GM12873 (cell line): ENCODE results near the gene TMEM131.

Experiments used
- TF ChIP-seq, protein P1 (sequence below): IDR thresholded peaks from 2 replicates; pipeline ENCODE4 v1.5.1; 2012; ENCODE audit warnings: low read depth, mild to moderate bottlenecking, moderate library complexity, low read length, control low read depth; ENCODE audit not compliant: insufficient read depth; ENCODE audit errors: missing control alignments

TMEM131 gene

DNA sequence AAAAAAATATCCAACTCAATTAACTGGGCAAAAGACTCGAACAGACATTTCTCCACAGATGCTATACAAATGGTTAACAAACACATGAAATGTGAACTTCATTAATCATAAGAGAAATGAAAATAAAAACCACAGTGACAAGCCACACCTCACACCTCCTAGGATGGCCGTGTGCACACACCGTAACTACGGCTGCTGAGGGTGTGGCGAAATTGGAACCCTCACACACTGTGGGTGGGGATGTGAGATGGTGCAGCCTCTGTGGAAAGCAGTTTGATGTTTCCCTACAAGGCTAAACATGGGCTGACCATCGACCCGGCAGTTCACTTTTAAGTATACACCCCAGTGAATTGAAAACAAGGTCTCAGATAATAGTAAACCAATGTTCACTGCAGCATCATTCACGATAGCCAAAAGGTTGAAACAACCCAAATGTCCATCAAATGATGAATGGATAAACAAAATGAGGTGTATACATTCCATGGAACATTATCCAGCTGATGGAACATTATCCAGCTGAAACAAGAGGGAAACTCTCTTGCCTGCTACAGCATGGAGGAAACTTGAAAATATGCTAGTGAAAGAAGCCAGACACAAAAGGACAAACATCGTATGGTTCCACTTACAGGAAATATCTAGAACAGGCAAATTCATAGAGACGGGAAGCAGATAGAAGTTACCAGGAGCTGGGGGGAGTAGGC lies 250.1 kb downstream of the TMEM131 start:
- TF ChIP-seq, protein P1, sequence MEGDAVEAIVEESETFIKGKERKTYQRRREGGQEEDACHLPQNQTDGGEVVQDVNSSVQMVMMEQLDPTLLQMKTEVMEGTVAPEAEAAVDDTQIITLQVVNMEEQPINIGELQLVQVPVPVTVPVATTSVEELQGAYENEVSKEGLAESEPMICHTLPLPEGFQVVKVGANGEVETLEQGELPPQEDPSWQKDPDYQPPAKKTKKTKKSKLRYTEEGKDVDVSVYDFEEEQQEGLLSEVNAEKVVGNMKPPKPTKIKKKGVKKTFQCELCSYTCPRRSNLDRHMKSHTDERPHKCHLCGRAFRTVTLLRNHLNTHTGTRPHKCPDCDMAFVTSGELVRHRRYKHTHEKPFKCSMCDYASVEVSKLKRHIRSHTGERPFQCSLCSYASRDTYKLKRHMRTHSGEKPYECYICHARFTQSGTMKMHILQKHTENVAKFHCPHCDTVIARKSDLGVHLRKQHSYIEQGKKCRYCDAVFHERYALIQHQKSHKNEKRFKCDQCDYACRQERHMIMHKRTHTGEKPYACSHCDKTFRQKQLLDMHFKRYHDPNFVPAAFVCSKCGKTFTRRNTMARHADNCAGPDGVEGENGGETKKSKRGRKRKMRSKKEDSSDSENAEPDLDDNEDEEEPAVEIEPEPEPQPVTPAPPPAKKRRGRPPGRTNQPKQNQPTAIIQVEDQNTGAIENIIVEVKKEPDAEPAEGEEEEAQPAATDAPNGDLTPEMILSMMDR = no peak

DNA sequence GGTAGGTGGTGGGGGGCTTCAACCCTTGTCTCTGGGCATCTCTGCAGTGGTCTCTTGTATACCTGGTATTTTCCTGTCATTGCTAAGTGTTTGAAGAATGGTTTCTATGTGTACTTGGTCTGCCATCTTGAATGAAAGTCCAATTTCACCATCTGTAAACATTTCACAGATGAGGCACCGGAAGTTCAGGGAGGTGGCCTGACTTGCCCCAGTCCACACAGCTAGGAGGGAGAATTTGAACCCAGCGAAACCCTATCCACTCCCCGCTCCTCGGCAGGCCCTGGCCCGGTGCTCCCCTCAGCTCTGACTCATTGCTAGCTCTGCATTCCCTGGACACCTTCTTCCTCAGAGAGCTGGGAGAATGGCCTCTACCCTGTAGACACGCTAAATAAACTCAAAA lies 251.8 kb downstream of the TMEM131 start:
- TF ChIP-seq, protein P1 = no peak

DNA sequence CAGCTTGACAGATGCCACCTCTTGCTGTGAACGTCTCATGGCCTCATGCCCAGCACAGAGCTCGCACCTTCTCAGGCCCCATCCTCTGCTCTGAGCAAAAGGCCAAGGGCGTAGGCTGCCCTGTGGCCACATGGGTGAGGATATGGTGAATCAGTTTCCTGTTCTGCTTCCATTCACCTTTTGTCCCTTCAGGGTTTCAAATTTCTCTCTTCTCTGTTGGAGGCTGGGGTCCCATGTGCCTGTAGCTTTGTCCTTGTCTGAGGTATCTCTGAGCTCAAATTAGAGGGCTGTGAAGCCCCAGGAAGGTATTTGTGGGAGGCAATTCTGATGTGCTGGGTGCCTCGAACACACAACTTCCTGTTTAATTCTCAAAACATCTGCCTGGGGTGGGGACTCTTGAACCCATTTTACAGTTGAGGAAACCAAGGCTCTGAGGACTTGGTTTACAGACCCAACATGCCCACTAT lies 253.3 kb downstream of the TMEM131 start:
- TF ChIP-seq, protein P1 = no peak

DNA sequence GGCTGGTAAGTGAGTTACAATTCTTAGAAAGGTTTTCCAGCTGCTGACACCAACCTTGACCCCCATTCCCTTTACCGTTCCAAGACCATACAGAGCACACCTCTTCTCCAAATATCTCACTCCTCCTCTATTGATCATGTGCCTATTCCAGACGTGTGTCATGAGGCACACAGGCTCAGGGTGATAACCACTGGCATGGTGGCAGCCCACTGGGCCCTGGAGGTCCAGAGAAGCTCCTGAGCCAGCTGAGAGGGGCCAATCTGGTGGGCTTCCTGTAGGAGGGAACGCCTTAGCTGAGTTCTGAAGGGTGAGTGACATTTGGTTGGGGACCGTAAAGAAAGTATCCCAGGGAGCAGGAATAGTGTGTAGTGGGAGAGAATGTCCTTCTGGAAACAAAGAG lies 254.1 kb downstream of the TMEM131 start:
- TF ChIP-seq, protein P1 = no peak

DNA sequence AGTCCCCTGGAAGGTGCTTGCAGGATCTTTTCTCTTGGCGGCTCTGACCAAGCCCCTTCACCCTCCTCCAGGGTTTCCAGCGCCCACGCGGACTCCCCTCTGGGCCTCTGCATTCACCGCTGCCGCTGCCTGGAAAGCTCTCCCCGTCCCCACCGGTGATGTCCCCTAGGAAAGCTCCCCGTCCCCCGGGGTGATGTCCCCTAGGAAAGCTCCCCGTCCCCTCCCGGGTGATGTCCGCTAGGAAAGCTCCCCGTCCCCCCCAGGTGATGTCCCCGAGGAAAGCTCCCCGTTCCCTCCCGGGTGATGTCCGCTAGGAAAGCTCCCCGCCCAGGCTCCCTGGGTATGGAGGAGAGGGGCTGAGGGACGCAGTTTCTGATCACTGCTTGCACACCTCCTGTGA lies 254.5 kb downstream of the TMEM131 start:
- TF ChIP-seq, protein P1 = no peak

DNA sequence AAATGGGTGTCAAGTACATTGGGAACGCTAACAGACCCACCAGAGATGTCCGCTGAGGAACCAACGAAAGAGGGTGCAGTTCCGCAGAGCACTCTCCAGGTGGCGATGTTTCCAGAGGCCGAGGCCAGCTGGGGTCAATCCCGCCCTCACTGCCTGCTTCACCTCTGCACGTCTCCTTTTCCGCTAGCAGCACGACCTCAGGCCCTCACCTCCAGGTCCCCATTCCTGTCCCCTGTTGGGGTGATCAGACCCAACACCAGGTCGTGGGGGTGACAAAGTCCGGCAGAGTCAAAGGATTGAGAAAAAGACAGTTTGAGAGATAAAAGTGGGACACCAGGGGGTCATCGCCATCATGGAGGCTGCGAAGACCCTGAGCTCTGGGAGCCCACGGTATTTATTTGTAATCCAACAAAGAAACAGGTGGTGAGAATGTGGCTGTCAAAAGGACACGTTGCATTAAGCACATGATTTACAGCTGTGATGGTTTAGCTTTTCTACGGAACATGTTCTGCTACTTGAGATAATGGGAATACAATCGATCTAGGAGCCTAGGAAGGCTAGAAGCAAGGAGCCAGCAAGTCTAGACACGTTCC lies 255.1 kb downstream of the TMEM131 start:
- TF ChIP-seq, protein P1 = peak; percentile 93

DNA sequence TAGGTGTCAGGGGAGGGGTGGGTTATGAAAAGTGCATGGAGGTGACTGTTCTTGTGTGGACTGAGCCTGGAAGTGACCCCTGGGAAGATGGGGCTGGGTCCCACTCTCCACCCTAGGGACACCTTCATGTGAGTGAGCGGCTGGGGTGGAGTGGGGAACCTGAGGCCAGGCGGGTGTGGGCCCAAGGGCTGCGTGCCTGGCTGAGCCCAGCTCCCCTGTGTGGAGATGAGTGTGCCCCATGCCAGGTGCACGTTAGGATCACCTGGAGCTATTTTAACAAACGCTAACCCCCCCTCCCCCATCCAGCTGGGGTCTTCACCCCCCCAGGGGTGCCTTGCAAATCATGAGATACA lies 255.9 kb downstream of the TMEM131 start:
- TF ChIP-seq, protein P1 = no peak
